ENCODE measurements around the gene SLC8A1. TPM values are rescaled to one million over a fixed set of nuclear protein-coding genes. Genes with fewer than 3 reads are reported as not detected.

The SLC8A1 gene
- total RNA-seq, 4 donors from 2014 or later, result 8.1 to 22.9 (median 9.3) TPM

DNA sequence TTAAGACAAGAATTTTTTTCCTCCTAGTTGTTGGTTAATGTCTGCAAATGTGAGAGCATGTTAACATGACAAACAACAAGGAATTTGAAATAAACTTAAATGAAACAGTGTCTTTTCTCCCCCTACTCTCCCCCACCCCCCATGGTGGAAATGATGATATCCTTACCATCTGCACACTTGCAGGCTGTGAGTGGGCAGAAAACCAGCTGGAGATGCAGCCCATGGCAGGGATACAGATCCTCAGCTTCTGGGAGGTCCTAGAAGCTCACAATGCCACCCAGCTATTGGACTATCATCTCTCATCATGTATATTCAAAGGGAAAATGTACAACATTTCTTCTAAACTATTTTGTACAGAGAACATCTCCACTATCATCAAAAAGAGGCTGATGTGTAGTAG is 196.8 kb downstream of the SLC8A1 start:
- H3K4me3 ChIP-seq, result no peak overlapping the region
- H3K4me1 ChIP-seq, result no peaks in the 10 kb centered on the region
- no peaks in the 10 kb centered on the region for H3K36me3 ChIP-seq
- TF ChIP-seq POLR2A (IDR thresholded peaks at IDR 0.05) (no peak), EP300 (IDR thresholded peaks at IDR 0.05) (no peak), CTCF (IDR thresholded peaks at IDR 0.05) (no peak)
- DNase-seq (ENCODE audit: low spot score in 2 of 2), result no peak
- H3K27me3 ChIP-seq, result no peaks in the 10 kb centered on the region
- H3K9me3 ChIP-seq, result no peaks in the 10 kb centered on the region
- H3K27ac ChIP-seq, result no peak overlapping the region

GRCh38 chr2:40254611-40255010 is 197.3 kb downstream of the SLC8A1 start:
- Histone ChIP-seq H3K4me1 (no peaks in the 10 kb centered on the region), H3K27me3 (no peaks in the 10 kb centered on the region), H3K4me3 (no peak overlapping the region), H3K36me3 (no peaks in the 10 kb centered on the region), H3K27ac (no peak overlapping the region), H3K9me3 (no peaks in the 10 kb centered on the region)
- 91 to 97% methylated on average over 1 of the region's 1 CpG for WGBS, 2 donors
- TF ChIP-seq EP300 (IDR thresholded peaks at IDR 0.05) (no peak), CTCF (IDR thresholded peaks at IDR 0.05) (no peak), POLR2A (IDR thresholded peaks at IDR 0.05) (no peak)
- DNase-seq (ENCODE audit: low spot score in 2 of 2), result no peak

- Histone ChIP-seq H3K27ac (no peak overlapping the region), H3K4me1 (no peaks in the 10 kb centered on the region), H3K27me3 (no peaks in the 10 kb centered on the region), H3K4me3 (no peak overlapping the region), H3K36me3 (no peaks in the 10 kb centered on the region), H3K9me3 (no peaks in the 10 kb centered on the region)
- no peak for DNase-seq (ENCODE audit: low spot score in 2 of 2)
- 40 to 47% methylated on average over 2 of the region's 2 CpGs for WGBS, 2 donors
- no peak for TF ChIP-seq CTCF (IDR thresholded peaks at IDR 0.05)
- TF ChIP-seq EP300 (IDR thresholded peaks at IDR 0.05), result no peak
- TF ChIP-seq POLR2A (IDR thresholded peaks at IDR 0.05), result no peak
Measured at GRCh38 chr2:40251137-40251536, 200.8 kb downstream of the SLC8A1 start.

GRCh38 chr2:40249577-40249976 is 202.3 kb downstream of the SLC8A1 start:
- H3K4me1 ChIP-seq, result no peaks in the 10 kb centered on the region
- TF ChIP-seq POLR2A (IDR thresholded peaks at IDR 0.05), result no peak
- TF ChIP-seq EP300 (IDR thresholded peaks at IDR 0.05), result no peak
- no peak for TF ChIP-seq CTCF (IDR thresholded peaks at IDR 0.05)

DNA sequence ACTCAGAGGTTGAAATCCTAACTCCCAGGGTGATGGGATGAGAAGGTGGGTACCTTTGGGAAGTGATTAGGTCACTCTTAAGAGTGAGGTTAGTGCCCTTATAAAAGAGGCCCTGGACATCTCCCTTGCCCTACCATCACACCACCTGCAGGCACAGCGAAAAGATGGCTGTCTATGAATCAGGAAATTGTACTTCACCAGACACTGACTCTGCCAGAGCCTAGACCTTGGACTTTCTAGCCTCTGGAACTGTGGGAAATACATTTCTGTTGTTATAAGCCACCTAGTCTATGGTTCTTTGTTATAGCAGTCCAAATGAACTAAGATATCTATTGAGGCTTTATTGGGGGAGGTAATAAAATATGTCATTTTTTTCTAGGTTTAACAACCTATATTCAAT is 203.6 kb downstream of the SLC8A1 start:
- no peaks in the 10 kb centered on the region for H3K9me3 ChIP-seq
- no peaks in the 10 kb centered on the region for H3K36me3 ChIP-seq
- TF ChIP-seq CTCF (IDR thresholded peaks at IDR 0.05), result no peak
- no peak for TF ChIP-seq EP300 (IDR thresholded peaks at IDR 0.05)
- no peak for TF ChIP-seq POLR2A (IDR thresholded peaks at IDR 0.05)
- H3K27me3 ChIP-seq, result no peaks in the 10 kb centered on the region
- WGBS, 2 donors, result 94 to 100% methylated on average over 1 of the region's 1 CpG
- no peak for DNase-seq (ENCODE audit: low spot score in 2 of 2)
- no peak overlapping the region for H3K27ac ChIP-seq
- H3K4me3 ChIP-seq, result no peak overlapping the region
- H3K4me1 ChIP-seq, result peaks cover 0 to 11% (median 0%) of the 10 kb centered on the region in 4 donors

More at GRCh38 chr2:40249577-40249976, 202.3 kb downstream of the SLC8A1 start:
- H3K9me3 ChIP-seq, result no peaks in the 10 kb centered on the region
- DNase-seq (ENCODE audit: low spot score in 2 of 2), result no peak
- WGBS, 2 donors, result 71 to 75% methylated on average over 2 of the region's 2 CpGs
- H3K4me3 ChIP-seq, result no peak overlapping the region
- no peaks in the 10 kb centered on the region for H3K27me3 ChIP-seq
- H3K27ac ChIP-seq, result no peak overlapping the region
- H3K36me3 ChIP-seq, result no peaks in the 10 kb centered on the region

Measured in tibial nerve (tissue), 4 donors.